ENCODE data around the gene DPEP2. TPM values are rescaled to one million over a fixed set of nuclear protein-coding genes. Genes with fewer than 3 reads are reported as not detected.

DPEP2 gene
- total and polyA plus RNA-seq, 2 of the 13 experiments (the other 11 are each of a cell fraction or from before 2014, with no cell fraction given) = 0.18 TPM; not detected in 1

GRCh38 chr16:67977005-67977404 lies 22.3 kb downstream of the DPEP2 start:
- no peak for TF ChIP-seq PBX3 (CRISPR knock-in tag; IDR thresholded peaks at IDR 0.05; ENCODE audit: borderline replicate concordance)
- no peak for TF ChIP-seq ZNF263 (CRISPR knock-in tag; IDR thresholded peaks at IDR 0.05)
- TF ChIP-seq ZZZ3 (CRISPR knock-in tag; IDR thresholded peaks at IDR 0.05; ENCODE audit: borderline replicate concordance) = no peak
- no peak for TF ChIP-seq MXI1 (IDR thresholded peaks at IDR 0.05; ENCODE audit: borderline replicate concordance, low read depth, low read length)
- no peak for TF ChIP-seq YY1 (IDR thresholded peaks at IDR 0.05; ENCODE audit: insufficient read depth, insufficient replicate concordance, low read depth, low read length)
- no peak for TF ChIP-seq KLF13 (CRISPR knock-in tag; IDR thresholded peaks at IDR 0.05)
- no peak for TF ChIP-seq ZNF747 (CRISPR knock-in tag; IDR thresholded peaks at IDR 0.05; ENCODE audit: borderline replicate concordance)
- TF ChIP-seq ZBTB7A (CRISPR knock-in tag; IDR thresholded peaks at IDR 0.05) = no peak
- no peak for TF ChIP-seq MTF2 (CRISPR knock-in tag; IDR thresholded peaks at IDR 0.05; ENCODE audit: borderline replicate concordance)
- TF ChIP-seq KMT2A (CRISPR knock-in tag; IDR thresholded peaks at IDR 0.05) = no peak
- TF ChIP-seq BCL3 (CRISPR knock-in tag; IDR thresholded peaks at IDR 0.05) = no peak
- TF ChIP-seq TOE1 (CRISPR knock-in tag; IDR thresholded peaks at IDR 0.05) = no peak
- TF ChIP-seq ZBTB8A (CRISPR knock-in tag; IDR thresholded peaks at IDR 0.05; ENCODE audit: borderline replicate concordance, low read depth) = no peak
- TF ChIP-seq TAF1 (CRISPR knock-in tag; IDR thresholded peaks at IDR 0.05) = no peak
- TF ChIP-seq SCMH1 (CRISPR knock-in tag; IDR thresholded peaks at IDR 0.05; ENCODE audit: borderline replicate concordance) = no peak
- no peak for TF ChIP-seq ZNF562 (CRISPR knock-in tag; IDR thresholded peaks at IDR 0.05; ENCODE audit: borderline replicate concordance)
- TF ChIP-seq ZNF451 (CRISPR knock-in tag; IDR thresholded peaks at IDR 0.05) = no peak
- TF ChIP-seq KLF15 (CRISPR knock-in tag; IDR thresholded peaks at IDR 0.05; ENCODE audit: borderline replicate concordance) = no peak
- H3K9ac ChIP-seq (ENCODE audit: insufficient read depth, low read depth, low read length) = no peak overlapping the region
- no peak overlapping the region for H3K4me3 ChIP-seq (replicated peaks in 1 of 3; ENCODE audit: insufficient read depth in 1 of 3, low read depth in 2 of 3, low read length in 3 of 3)
- H3K79me2 ChIP-seq (ENCODE audit: insufficient read depth, low read length) = no peaks in the 10 kb centered on the region
- intact Hi-C loops (cut with micrococcal nuclease; ENCODE audit: unreplicated experiment) = no loop called here
- H4K20me1 ChIP-seq (ENCODE audit: insufficient read depth, low read length) = no peaks in the 10 kb centered on the region
- CTCF ChIA-PET (ENCODE audit: low intra/inter-chr PET ratio, low total read pairs) = no interaction called here
- no peak for FAIRE-seq
- WGBS (ENCODE audit: low lambda C conversion rate) = 20% methylated on average over 2 of the region's 5 CpGs
- H3K4me1 ChIP-seq (ENCODE audit: insufficient read depth, low read length) = peaks cover 46% of the 10 kb centered on the region
- in situ Hi-C loops (cut with HindIII; ENCODE audit: extremely low pct_ligation_motif_present, low pct_unique_long_range_greater_than_20kb) = no loop called here
- peaks cover 5 to 40% of the 10 kb centered on the region in 2 experiments; a peak in 4 of 5 replicates for H3K27me3 ChIP-seq (ENCODE audit: control insufficient read depth in 1 of 2, insufficient read depth in 2 of 2, low read length in 2 of 2)
- H2AFZ ChIP-seq (ENCODE audit: low read length) = no peak overlapping the region
- BruUV-seq (replicated peaks) = no TSS peak
- no peaks in the 10 kb centered on the region for H3K9me3 ChIP-seq (ENCODE audit: low read length)
- POLR2A ChIA-PET = interaction anchor here (1.0 to 2.3 kb wide), 2 partner anchors 11 kb away, joined by 3 to 9 read pairs; no protein-coding TSS in a partner anchor
- no peak overlapping the region for H3K27ac ChIP-seq (ENCODE audit: extremely low read length, insufficient read depth, low read length)
- no peak for DNase-seq (ENCODE audit: low spot score)
- no peaks in the 10 kb centered on the region for H3K36me3 ChIP-seq (replicated peaks in 1 of 2; ENCODE audit: control insufficient read depth in 1 of 2, insufficient read depth in 2 of 2, low read length in 2 of 2)
- no peak overlapping the region for H3K4me2 ChIP-seq (ENCODE audit: low read depth, low read length)
- ATAC-seq = peak; percentile 18

All from HepG2 (cell line).